ENCODE data around the gene GOLPH3. TPM values are rescaled to one million over a fixed set of nuclear protein-coding genes. Genes with fewer than 3 reads are reported as not detected.
"Not testable (repeated sequence)": the region's sequence is repeated elsewhere in the genome, so short reads cannot be mapped to it uniquely, and the experiment has no call there.

The GOLPH3 gene
- total RNA-seq, 1 donor from 2014 or later = 69.1 TPM

DNA sequence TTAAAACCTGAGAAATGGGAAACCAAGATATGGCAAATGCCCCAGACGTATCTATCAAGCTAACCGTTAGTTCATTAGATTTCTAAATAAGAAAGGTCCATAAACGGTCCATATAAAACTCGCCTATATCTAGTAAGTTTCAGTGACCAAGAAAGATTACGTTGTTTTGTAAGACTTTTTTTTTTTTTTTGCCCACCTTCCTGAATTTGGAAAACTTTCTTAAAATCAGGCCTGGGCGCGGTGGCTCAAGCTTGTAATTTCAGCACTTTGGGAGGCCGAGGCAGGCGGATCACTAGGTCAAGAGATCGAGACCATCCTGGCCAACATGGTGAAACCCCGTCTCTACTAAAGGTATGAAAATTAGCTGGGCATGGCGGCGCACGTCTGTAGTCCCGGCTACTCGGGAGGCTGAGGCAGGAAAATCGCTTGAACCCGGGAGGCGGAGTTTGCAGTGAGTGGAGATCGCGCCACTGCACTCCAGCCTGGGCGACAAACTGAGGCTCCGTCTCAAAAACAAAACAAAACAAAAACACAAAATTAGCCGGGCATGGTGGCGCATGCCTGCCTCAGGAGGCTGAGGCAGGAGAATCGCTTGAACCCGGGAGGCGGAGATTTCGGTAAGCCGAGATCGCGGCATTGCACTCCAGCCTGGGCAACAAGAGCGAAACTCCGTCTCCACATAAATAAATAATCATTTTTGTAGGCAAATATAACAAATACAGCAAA lies 1.8 kb downstream of the GOLPH3 start:
- not testable (repeated sequence) for DNase-seq (ENCODE audit: extremely low read depth, low read depth, low spot score)

DNA sequence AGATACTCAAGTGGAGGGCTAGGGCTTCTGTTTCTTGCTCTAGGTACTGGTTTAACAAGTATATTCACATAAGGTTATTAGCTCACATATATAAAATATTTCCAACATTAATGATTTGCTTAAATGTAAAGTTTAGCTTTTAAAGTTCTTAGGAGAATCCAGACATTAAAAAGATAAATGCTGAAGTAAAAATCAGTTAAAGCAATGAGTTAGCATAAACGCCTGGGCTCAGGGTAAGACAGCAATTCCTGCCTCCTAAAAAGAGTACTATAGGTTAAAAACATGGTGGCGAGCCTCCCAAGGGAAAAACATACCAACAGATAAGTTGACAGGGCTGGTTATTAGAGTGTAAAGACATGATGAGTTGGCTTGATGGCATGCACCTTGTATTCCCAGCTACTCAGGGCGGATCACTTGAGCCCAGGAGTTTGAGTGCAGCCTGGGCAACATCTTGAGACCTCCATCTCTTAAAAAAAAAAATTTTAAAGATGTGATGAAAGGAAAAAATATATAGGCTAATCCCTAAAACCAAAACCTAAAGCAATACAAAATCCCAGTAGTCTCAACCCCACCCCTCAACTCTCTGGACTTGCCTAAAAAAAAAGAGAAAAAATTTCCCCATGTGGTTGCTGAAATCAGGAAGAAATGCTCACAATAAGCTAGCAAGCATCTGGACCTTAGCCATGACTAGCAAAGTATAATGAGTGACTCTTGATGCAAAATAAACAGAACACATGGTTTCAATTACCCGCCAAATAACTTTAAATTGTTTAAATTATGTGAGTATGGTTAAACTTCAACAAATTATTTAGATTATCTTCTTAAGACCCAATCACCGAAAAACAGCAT lies 3.6 kb downstream of the GOLPH3 start:
- DNase-seq (ENCODE audit: extremely low read depth, low read depth, low spot score) = no peak

DNA sequence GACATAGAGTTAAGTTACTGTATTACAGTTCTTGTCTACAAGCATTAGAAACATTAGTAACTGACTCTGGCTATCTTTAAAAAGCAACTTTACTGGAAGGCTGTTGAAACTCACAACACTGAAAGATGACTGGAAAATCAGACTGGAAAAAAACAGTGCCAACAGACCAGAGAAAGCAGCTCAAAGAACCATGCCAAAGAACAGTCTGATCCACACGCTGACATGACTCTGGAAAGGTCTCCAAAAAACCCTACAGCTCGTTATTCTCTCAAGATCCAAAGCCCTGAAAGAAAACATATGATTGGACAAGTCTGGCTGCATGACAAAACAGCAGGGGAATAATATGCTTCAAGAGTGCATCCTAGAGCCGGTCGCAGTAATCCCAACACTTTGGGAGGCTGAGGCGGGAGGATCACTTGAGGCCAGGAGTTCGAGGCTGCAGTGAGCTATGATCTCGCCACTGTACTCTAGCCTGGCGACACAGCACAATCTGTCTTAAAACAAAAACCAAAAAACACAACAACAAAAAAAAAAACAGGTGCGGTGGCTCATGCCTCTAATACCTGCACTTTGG lies 5.6 kb downstream of the GOLPH3 start:
- DNase-seq (ENCODE audit: extremely low read depth, low read depth, low spot score) = no peak

DNA sequence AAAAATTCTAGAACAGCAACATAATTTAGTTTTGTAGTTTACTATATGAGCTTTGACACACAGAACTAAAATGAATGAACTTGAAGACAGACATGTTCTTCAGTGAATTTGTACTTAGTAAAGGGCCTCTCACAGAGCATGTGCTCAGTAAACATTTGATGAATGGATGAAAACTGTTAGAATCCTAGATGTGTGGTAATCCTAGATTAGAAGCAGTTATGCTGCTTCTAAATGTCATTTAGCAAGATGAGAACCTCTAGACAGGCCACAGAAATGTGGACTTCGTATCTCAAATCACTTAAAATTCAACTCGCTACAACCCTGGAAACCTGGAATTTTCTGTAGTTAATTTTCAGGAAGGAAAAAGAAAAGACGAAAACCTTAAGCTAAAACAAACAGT lies 8.5 kb downstream of the GOLPH3 start:
- no peak for DNase-seq (ENCODE audit: extremely low read depth, low read depth, low spot score)

DNA sequence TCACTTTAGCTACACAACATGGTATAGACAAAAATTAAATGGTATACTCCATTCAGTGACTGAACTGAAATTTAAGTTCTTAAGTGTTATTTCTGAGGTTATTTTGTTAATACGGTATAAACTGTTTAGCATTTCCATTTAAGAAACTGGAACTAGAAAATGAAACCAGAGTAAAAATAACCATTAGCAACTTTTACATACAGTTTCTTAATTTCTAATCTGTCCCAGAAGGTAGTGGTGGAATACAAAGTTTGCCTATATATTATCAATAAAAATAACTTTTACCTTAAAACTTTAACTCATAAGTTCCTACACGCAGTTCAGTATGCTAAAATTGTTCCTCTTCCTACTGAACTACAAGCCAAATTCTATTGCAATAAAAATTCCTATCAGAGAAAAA lies 10.3 kb downstream of the GOLPH3 start:
- DNase-seq (ENCODE audit: extremely low read depth, low read depth, low spot score) = no peak

DNA sequence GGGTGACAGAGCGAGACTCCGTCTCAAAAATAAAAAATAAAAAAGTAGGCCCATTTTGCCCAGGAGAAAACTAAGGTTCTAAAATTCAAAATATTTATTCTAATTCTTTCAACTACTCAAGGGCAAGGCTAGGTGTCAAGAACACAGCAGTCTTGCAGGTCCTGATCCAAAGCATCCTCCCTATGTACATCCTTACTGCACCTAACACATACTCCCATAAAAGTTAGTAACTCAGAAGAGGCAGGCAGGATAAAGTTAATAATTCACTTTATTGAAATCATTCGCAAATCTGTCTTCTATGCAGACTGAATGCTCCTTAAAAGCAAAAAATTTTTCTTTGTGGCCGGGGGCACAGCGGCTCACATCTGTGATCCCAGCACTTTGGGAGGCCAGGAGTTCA lies 11.1 kb downstream of the GOLPH3 start:
- DNase-seq (ENCODE audit: extremely low read depth, low read depth, low spot score) = no peak

DNA sequence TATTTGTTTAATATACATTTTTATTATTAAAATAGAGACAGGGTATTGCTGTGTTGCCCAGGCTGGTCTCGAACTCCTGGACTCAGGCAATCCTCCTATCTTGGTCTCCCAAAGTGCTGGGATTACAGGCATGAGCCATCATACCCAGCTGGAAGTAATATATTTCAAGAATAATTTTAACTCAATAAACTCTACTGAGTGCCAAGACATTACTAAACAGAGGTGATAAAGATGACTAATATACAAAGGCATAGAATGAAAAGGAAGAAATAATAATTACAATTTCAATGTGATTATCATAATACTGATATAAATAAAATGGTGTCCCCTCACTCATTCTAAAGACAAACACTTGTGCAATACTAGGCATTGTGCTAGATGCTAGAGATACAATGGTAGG lies 13.9 kb downstream of the GOLPH3 start:
- DNase-seq (ENCODE audit: extremely low read depth, low read depth, low spot score) = no peak

DNA sequence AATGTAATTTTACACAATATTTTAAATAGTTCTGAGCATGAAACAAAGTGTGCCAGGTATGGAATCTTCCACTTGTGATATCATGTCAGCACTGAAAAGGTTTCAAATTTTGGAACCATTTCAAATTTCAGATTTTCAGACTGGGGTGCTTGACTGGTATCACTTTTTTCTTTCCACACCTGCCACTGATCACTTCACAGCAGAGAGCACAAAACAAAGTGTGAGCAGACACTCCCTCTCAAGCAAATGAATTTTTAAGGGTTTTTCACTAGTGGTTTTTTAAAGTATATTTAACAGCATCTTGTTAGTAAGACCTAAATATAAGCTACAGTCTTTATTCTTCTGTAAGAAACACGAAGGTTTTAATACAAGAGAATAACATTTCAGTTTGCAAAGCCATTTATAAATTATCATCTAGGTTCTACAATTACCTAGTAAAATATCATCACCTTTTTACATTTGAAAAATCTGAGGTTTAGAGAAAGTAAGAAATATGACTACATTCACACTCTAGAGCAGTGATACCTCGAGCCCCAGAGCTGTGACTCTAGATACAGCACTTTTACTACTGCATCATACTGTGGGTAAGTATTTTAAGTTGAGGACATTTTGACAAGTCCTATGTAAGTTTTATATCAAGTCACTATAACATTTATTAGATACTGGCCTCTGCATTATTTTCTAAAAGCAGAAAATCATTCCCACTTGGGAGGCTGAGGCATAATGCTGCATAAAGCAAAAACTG lies 14.6 kb downstream of the GOLPH3 start:
- no peak for DNase-seq (ENCODE audit: extremely low read depth, low read depth, low spot score)

DNA sequence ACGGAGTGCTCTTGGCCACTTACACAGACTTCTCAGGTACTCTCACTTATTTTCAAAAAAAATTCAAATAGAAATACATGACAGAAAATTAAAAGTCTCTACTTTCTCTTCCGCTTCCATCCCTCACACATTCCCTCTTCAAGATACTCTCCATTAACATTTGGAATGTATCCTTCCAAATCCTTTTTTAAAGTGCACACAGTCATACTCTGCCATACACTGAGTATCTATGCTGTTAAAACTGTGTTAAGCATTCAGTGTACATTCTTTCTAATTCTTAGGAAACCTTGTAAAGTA lies 15.5 kb downstream of the GOLPH3 start:
- DNase-seq (ENCODE audit: extremely low read depth, low read depth, low spot score) = no peak

DNA sequence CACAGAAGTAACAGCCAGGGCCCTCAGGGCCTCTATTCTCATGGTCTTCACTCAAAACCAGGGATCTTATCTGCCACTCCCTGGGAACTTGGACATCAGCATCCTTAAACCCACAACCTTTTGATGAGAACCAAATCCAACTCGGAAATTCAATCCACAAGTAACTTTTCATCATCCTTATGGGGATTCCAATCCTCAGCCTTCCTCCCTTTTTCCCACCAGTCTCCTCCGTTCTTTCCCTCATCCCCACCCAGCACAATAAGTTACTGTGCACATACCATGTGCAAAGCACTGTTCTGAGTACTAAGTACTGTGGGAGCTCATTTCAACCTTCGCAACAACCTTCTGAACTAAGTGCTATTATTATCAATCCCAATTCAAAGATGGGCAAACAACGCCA lies 17.0 kb downstream of the GOLPH3 start:
- DNase-seq (ENCODE audit: extremely low read depth, low read depth, low spot score) = no peak

DNA sequence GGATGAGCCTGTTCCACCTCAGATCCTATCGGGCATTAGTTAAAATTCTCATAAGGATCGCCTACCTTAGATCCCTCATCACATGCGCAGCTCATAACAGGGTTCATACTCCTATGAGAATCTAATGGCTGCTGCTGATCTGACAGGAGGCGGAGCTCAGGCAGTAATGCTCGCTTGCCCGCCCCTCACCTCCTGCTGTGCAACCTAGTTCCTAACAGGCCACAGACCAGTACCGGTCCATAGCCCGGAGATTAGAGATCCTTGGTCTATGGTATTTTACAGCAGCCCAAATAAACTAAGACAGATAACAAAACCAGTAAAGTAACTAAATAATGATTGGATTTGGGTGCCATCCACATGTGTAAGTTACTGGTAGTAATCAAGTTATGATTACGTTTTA lies 17.5 kb downstream of the GOLPH3 start:
- no peak for DNase-seq (ENCODE audit: extremely low read depth, low read depth, low spot score)

DNA sequence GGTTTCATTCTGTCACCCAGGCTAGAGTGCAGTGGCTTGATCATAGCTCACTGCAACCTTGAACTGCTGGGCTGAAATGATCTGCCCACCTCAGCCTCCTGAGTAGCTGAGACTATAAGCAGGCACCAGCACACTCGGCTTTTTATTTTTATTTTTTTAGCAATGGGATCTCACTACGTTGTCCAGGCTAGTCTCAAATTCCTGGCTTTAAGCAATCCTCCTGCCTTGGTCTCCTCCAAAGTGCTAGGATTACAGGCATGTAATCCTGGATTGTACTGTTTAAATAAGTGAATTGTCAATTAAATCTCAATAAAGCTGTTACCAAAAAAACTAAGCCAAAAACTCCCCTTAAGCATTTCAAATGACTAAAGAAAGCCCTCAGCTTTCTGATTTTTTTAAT lies 18.9 kb downstream of the GOLPH3 start:
- no peak for DNase-seq (ENCODE audit: extremely low read depth, low read depth, low spot score)

DNA sequence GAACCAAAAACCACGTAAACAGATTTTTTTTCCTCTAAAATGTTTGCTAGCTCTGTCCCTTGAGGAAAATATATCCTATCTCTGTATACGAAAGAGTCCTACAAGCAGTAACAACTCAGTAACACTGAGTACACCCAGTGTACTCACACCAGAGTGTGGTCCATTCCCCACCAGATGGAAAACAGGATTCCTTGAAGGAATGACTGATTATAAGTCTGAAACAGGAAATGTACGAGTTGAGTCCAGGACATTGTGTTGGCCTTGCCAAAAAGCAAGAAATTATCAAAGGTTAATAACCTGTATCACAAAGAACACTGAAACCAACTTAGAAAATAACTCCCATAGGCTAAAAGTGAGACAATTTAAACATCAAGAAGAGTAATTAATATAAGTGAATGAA lies 20.4 kb downstream of the GOLPH3 start:
- DNase-seq (ENCODE audit: extremely low read depth, low read depth, low spot score) = no peak

DNA sequence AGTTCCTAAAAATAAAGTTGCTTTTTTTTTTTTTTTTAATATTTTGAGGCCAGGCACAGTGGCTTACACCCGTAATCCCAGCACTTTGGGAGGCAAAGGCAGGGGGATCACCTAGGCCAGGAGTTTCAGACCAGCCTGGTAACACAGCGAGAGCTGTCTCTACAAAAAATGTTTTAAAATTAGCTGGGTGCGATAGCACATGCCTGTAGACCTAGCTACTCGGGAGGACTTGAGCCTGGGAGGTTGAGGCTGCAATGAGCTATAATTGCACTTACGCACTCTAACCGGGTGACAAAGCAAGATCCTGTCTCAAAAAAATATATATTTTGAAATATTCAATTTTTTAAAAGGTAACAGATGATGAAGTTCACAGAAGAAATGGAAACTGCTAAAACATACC lies 22.9 kb downstream of the GOLPH3 start:
- DNase-seq (ENCODE audit: extremely low read depth, low read depth, low spot score) = no peak

DNA sequence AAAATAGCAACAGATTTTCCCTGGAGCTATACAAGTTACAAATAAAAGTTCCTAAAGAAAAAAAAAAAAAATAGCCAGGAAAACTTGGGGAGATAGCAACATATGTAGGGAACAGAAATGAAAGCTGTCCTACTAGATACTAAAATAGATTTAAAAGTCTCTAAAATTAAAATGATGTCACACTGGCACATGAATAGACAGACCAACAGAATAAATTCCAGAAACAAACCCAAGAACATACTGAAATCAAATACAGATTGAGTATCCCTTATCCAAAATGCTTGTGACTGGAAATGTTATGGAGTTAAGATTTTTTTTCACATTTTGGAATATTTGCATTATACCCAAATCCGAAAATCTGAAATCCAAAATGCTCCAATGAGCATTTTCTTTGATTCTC lies 23.8 kb downstream of the GOLPH3 start:
- no peak for DNase-seq (ENCODE audit: extremely low read depth, low read depth, low spot score)

DNA sequence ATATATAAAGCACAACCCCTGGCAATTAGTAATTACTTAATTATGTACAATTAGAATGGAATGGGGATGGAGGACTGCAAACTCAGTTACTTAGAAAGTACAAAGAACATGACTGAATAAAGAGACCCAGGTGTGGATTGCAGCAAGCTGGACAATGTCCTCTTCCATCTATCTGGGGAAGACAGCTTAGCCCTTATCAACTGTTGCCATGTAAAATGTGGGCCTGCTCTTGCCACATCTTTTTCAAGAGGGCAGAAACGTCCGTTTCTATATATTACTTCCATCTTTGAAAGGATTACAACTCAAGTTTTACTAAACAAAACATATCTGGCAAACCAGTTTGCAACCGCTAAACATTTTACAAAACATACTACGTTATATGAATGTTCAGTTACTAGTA lies 26.2 kb downstream of the GOLPH3 start:
- no peak for DNase-seq (ENCODE audit: extremely low read depth, low read depth, low spot score)

DNA sequence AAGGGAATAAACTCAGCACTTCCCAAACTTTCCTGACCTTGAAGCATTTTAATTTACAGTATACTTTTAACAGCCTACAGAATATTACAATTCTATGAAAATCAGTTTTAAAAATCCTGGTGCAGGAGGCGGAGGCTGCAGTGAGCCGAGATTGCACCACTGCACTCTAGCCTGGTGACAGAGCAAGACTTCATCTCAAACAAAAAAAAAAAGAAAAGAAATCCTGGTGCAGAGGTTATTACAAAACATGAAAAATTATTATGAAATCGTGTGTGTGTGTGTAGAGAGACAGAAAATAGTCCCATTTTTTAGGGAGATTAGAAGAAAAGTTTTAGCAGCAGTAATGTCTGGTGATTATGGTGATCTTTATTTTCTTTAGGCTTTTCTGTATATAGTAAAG lies 26.9 kb downstream of the GOLPH3 start:
- no peak for DNase-seq (ENCODE audit: extremely low read depth, low read depth, low spot score)

DNA sequence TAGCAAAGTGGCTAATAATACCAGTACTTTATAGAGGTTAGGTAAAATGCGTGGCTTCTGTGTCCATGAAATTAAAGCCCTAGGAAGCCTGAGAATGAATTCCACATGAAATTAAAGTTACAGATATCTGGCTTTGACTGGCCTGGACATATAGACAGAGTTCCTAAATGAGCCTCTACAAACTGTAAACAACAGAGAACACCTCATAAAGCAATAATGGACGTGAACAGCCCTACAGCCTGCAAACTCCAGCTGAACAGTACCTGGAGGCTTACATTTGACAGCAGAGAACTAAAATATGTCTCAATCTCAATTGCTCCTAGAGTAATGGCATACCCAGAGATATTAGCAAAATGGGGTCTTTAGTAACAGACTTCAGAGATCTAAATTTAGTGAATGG lies 28.7 kb downstream of the GOLPH3 start:
- no peak for DNase-seq (ENCODE audit: extremely low read depth, low read depth, low spot score)

DNA sequence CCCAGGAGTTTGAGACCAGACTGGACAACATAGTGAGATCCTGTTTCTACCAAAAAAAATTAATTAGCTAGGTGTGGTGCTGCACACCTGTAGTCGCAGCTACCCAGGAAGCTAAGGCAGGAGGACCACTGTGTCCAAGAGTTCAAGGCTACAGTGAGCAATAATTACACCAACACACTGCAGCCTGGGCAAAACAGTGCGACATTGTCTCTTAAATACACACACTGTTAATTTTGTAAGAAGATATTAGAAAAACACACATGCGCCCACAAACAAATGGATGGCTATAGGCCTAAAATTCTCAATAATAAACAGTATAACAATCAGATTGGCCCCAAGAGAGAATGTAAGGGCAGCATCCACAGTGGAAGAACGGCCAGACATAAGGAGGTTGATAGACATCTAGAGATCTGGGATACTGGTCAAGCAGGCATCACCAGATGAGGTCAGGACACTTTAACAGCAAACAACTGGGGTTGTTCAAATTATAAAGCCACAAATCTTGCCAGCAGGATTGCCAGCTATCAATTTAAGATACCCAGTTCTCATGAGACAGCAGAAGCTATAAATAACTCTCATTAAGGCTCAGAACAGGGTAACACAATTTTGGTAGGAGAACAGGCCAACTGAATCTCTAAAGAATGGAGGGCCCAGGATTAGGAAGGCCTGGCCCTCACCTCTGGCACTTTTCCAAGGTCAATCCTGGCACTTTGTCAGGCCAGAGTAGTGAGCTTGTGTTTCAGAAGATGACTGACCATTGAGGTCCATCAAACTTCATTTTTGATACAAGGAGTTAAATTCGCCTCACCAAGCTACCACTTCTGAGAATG lies 29.5 kb downstream of the GOLPH3 start:
- no peak for DNase-seq (ENCODE audit: extremely low read depth, low read depth, low spot score)

DNA sequence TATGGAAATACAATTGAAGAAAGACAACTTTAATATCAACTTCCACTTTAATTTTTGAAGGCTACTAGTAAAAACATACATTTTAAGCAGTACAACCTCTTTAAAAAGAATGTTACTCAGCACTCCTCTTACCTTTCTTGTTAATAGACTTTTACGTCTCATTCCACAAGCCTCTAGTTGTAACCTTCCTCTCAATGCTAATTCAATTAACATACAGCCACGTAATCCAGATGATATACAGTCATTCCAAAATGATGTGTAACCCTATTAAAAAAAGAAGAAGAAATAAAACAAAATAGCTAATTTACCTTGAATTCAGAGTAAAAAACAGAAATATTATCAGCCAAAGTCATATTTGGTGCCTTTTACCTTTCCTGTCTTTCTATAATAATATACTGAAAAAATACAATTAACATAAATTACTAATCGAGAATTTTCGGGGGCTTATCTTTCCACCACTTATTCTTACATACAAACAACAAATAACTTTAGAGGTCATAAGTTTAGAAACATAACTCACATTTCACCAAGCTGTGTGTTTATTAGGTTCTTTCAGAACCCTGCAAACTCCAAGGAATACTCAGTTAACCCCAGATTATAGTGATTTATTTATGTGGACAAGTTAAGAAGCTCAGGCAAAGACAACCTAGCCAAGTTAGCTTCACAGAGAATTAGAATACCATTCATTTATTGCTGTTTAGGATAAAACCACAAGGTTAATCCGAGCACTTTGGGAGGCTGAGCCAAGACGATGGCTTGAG lies 30.3 kb downstream of the GOLPH3 start:
- no peak for DNase-seq (ENCODE audit: extremely low read depth, low read depth, low spot score)

All from glomerular endothelial cell (primary cell).